Colonic mucosa (tissue), 4 donors: ENCODE measurements around the gene MYL3. TPM values are rescaled to one million over a fixed set of nuclear protein-coding genes. Genes with fewer than 3 reads are reported as not detected.

ENCODE experiments used
- DNase-seq: peaks from one replicate; pipeline ENCODE4 v3.0.0-alpha.2; 2020
- H3K27ac ChIP-seq: fragments of 200-600 bp; one replicate; pipeline ENCODE4 v1.8.0; 2021
- H3K27me3 ChIP-seq: fragments of 200-600 bp; one replicate; pipeline ENCODE4 v1.8.0; 2021
- H3K36me3 ChIP-seq: fragments of 200-600 bp; one replicate; pipeline ENCODE4 v1.8.0; 2021
- H3K4me1 ChIP-seq: fragments of 200-600 bp; one replicate; pipeline ENCODE4 v1.8.0; 2021; ENCODE audit warnings: mild to moderate bottlenecking
- H3K4me3 ChIP-seq: fragments of 200-600 bp; one replicate; pipeline ENCODE4 v1.8.0; 2021
- H3K9ac ChIP-seq, 2 donors: one replicate each; pipeline ENCODE4 v1.7.0; 2013; ENCODE audit warnings: control low read depth in 2 of 2, low read depth in 2 of 2, low read length in 2 of 2
- H3K9me3 ChIP-seq: fragments of 200-600 bp; one replicate; pipeline ENCODE4 v1.8.0; 2021
- CTCF ChIP-seq: fragments of 200-600 bp; IDR thresholded peaks from one replicate; pipeline ENCODE4 v1.8.0; 2022; ENCODE audit warnings: antibody characterized with exemption, mild to moderate bottlenecking
- intact Hi-C: fragments of 100-400 bp; cut with DNase I; formaldehyde crosslinking; loops from one replicate; pipeline ENCODE4 v1.14.1; 2022
- total RNA-seq, 2 donors: library from RNA; stranded (reverse); fragmentation: NEBNext Ultra II Directional in 1 of 2; extraction: Animal tissue kit (Norgen Biotek cat#: 25700) in 1 of 2; gene quantifications; one replicate each; pipeline ENCODE4 v1.2.1, GENCODE V29; 2021
- donor health status: healthy.
- donor health status: DM: no; HTN: no; CAD: no.
- donor health status: DM: no; HTN: no; CAD: no.

MYL3 gene
- total RNA-seq, 2 donors from 2014 or later, result 1.7 TPM; not detected in 1

GRCh38 chr3:46878781-46879436, 15.7 kb upstream of the MYL3 start:
- Histone ChIP-seq H3K9me3 (no peaks in the 10 kb centered on the region), H3K27me3 (peaks cover 33% of the 10 kb centered on the region), H3K36me3 (no peaks in the 10 kb centered on the region), H3K4me1 (peaks cover 7% of the 10 kb centered on the region), H3K9ac (no peak overlapping the region), H3K4me3 (no peak overlapping the region), H3K27ac (no peak overlapping the region)
- no peak for DNase-seq
- TF ChIP-seq CTCF, result no peak
- intact Hi-C loops, result no loop called here

GRCh38 chr3:46877406-46878125, 14.3 kb upstream of the MYL3 start, which contains the start of gene PTH1R:
Gene PTH1R (plus strand): TSS chr3:46877721. CDS start chr3:46883560, 5,839 bp downstream.
- no peaks in the 10 kb centered on the region for H3K9me3 ChIP-seq
- DNase-seq, result no peak
- H3K4me3 ChIP-seq, result no peak within 1 kb of the TSS
- no peak for TF ChIP-seq CTCF
- H3K9ac ChIP-seq, result no peak within 1 kb of the TSS
- no peak within 1 kb of the TSS for H3K27ac ChIP-seq
- H3K36me3 ChIP-seq, result no peaks in the 10 kb centered on the region
- H3K27me3 ChIP-seq, result peaks cover 21% of the 10 kb centered on the region
- intact Hi-C loops, result no loop called here
- H3K4me1 ChIP-seq, result peaks cover 4% of the 10 kb centered on the region

DNA sequence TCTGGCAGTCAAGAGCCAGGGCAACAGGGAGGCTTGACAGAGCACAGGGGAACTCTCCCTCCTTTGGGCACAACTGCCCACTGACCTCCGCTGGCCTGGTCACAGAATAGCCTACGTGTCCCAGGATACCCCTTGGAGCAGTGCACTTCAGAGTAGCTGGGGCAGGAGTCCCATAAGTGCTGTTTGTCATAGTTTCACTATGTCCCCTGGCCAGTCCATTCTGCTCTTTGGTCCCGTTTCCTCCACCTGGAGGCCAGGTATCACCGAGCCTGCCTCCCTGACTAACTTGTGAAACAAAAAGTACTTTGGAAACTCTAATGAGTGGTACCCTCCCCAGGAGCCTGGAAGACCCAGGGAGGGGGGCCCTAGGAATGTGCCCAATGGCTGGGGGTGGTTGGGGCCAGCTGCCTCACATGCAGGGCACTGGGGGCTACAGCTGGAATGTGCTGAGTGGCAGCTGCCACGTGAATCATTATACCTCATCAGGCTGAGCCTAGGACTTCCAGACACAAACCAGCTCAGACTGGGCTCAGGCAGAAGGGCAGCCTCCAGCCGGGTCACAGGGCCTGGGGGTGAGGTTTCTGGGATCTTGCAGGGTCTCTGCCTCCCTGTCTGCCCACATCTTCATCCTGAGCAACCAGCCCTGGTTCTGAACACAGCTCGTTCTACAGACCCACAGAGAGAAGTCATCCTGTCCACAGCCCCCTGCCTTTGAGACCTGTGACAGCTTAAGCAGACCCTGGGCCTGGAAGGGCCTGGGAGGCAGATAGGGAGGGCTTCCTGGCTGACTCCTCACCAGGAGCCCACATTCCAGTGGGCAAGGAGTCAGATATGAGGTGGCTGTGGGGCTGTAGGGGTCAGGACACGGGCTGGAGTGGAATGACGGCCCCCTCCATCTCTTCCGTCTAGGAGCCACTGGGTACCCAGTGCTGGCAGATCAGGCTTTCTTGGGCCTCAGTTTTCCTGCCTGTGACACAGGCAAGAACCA, 13.4 kb upstream of the MYL3 start:
- Histone ChIP-seq H3K36me3 (no peaks in the 10 kb centered on the region), H3K27me3 (peaks cover 11% of the 10 kb centered on the region), H3K27ac (no peak overlapping the region), H3K9ac (no peak overlapping the region), H3K4me3 (no peak overlapping the region), H3K4me1 (no peaks in the 10 kb centered on the region), H3K9me3 (no peaks in the 10 kb centered on the region)
- no peak for DNase-seq
- intact Hi-C loops, result no loop called here
- no peak for TF ChIP-seq CTCF

DNA sequence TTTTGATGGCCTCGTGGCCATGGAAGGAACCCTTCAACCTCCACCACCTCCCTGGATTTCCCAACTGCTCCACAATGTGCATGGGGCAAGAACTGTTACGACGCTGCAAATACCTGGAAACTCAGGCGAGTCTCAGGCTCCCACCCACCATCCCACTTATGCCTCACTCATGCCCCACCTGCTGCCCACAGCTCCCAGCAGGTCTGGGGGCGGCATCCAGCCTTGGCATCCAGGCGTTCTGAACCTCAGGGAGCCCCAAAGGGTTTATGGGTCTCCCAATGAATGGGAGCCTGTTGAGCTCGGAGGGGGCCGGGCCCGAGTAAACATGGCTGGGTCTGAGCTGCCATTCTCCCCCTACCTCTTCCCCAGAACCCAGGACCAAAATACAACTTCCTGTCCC, 12.3 kb upstream of the MYL3 start:
- no peaks in the 10 kb centered on the region for H3K4me1 ChIP-seq
- H3K4me3 ChIP-seq, result no peak overlapping the region
- no peaks in the 10 kb centered on the region for H3K36me3 ChIP-seq
- H3K9ac ChIP-seq, result no peak overlapping the region
- H3K27me3 ChIP-seq, result peaks cover under 1% of the 10 kb centered on the region
- no peak for TF ChIP-seq CTCF
- no peak for DNase-seq
- intact Hi-C loops, result no loop called here
- H3K9me3 ChIP-seq, result no peaks in the 10 kb centered on the region
- no peak overlapping the region for H3K27ac ChIP-seq

DNA sequence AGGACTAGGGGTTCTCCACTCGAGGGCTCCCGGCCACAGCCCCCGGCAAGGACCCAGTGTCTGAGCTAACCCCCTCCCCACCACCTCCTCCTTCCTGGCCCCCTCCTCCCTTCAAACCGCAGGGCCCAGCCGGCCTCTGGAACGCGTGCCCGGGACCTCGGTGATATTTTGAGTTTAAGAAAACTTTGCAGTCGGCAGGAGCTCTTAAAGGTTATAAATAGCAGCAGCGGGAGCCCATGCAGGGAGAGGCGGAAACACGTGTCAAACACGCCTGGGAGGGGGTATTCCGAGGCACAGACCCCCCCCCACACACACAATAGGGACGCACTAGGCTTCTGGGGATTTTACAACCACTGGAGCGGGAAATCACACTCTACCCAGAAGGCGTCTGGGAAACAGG, 11.2 kb upstream of the MYL3 start:
- H3K27ac ChIP-seq, result no peak overlapping the region
- no peaks in the 10 kb centered on the region for H3K27me3 ChIP-seq
- H3K36me3 ChIP-seq, result no peaks in the 10 kb centered on the region
- H3K9ac ChIP-seq, result peak overlapping the region in 1 of 2 donors; percentile 24
- H3K4me1 ChIP-seq, result no peaks in the 10 kb centered on the region
- DNase-seq, result no peak
- no peak overlapping the region for H3K4me3 ChIP-seq
- intact Hi-C loops, result no loop called here
- no peak for TF ChIP-seq CTCF
- no peaks in the 10 kb centered on the region for H3K9me3 ChIP-seq
